Kidney (tissue), 14 donors: ENCODE data around the gene IL5RA. TPM values are rescaled to one million over a fixed set of nuclear protein-coding genes. Genes with fewer than 3 reads are reported as not detected.

Experiments used
- DNase-seq, 5 donors: peaks; one replicate each; pipeline ENCODE4 v3.0.0-alpha.2; 2013 to 2020
- FAIRE-seq: peaks from 2 replicates; lab custom pipeline; 2012; peaks lifted over from hg19 to GRCh38; lab: Jason Lieb, UNC
- H3K27ac ChIP-seq, 2 donors: one replicate each; pipeline ENCODE4 v1.7.0; 2013; ENCODE audit warnings: low read depth in 2 of 2, low read length in 2 of 2, inconsistent platforms in 1 of 2
- H3K27me3 ChIP-seq: one replicate; pipeline ENCODE4 v1.7.1; 2013; ENCODE audit warnings: low read length, inconsistent platforms; ENCODE audit not compliant: control insufficient read depth, insufficient read depth
- H3K36me3 ChIP-seq, 3 donors: one replicate each; pipeline versions ENCODE4 v1.7.0 to v1.7.1; 2013; ENCODE audit warnings: low read length in 3 of 3, control low read depth in 1 of 3, inconsistent platforms in 1 of 3; ENCODE audit not compliant: insufficient read depth in 3 of 3, control insufficient read depth in 2 of 3
- H3K4me1 ChIP-seq, 3 donors: one replicate each; pipeline versions ENCODE4 v1.7.0 to v1.7.1; 2013; ENCODE audit warnings: low read length in 3 of 3, inconsistent platforms in 1 of 3, low read depth in 1 of 3; ENCODE audit not compliant: control insufficient read depth in 2 of 3, insufficient read depth in 2 of 3
- H3K4me3 ChIP-seq, 3 donors: one replicate each; pipeline versions ENCODE4 v1.7.0 to v1.8.1; 2013; ENCODE audit warnings: low read length in 3 of 3, control low read depth in 1 of 3, inconsistent platforms in 1 of 3
- H3K9ac ChIP-seq, 3 donors: one replicate each; pipeline versions ENCODE4 v1.7.0 to v1.7.1; 2013; ENCODE audit warnings: low read length in 3 of 3, control low read depth in 1 of 3, inconsistent platforms in 1 of 3
- H3K9me3 ChIP-seq, 3 donors: one replicate each; pipeline versions ENCODE4 v1.7.0 to v1.7.1; 2013; ENCODE audit warnings: low read length in 3 of 3, control low read depth in 1 of 3, inconsistent platforms in 1 of 3; ENCODE audit not compliant: control insufficient read depth in 2 of 3, insufficient read depth in 1 of 3
- CTCF ChIP-seq: IDR thresholded peaks from 3 replicates; pipeline ENCODE4 v1.5.1; 2012; ENCODE audit warnings: mild to moderate bottlenecking, moderate library complexity, borderline replicate concordance; ENCODE audit not compliant: insufficient read depth; ENCODE audit errors: extremely low read depth
- intact Hi-C: fragments of 100-400 bp; cut with DNase I; formaldehyde crosslinking; loops from one replicate; pipeline ENCODE4 v1.11.1; 2022
- polyA plus RNA-seq: library from polyadenylated mRNA; stranded (reverse); fragments of 350-450 nt; fragmentation: Illumina TruSeq; extraction: RNeasy Lipid Tissue Mini Kit (QIAGEN cat#74804); gene quantifications from one replicate; pipeline ENCODE4 v1.2.3, GENCODE V29; 2014; ENCODE audit warnings: low read depth, low replicate concordance; ENCODE audit not compliant: insufficient read depth
- total RNA-seq: library from RNA; stranded (reverse); fragmentation: NEBNext Ultra II Directional; extraction: Animal tissue kit (Norgen Biotek cat#: 25700); gene quantifications from one replicate; pipeline ENCODE4 v1.2.1, GENCODE V29; 2021
- donor health status: control.
- donor health status: control.
- donor health status: control.
- donor health status: control.
- donor health status: control.
- donor health status: DM: yes; HTN: yes; CAD: no.
- donor health status: Normal renal cell carcinoma (clear cell type).

Gene IL5RA
- total and polyA plus RNA-seq, 2 donors from 2014 or later = 0.22 to 1.1 TPM

- H3K36me3 ChIP-seq = no peaks in the 10 kb centered on the region
- no peak overlapping the region for H3K4me3 ChIP-seq
- TF ChIP-seq CTCF = no peak
- FAIRE-seq (no peak), DNase-seq (no peak)
- intact Hi-C loops = no loop called here
- no peaks in the 10 kb centered on the region for H3K4me1 ChIP-seq
- no peak overlapping the region for H3K27ac ChIP-seq
- H3K27me3 ChIP-seq = no peaks in the 10 kb centered on the region
- no peak overlapping the region for H3K9ac ChIP-seq
- H3K9me3 ChIP-seq = no peaks in the 10 kb centered on the region
Observed at GRCh38 chr3:3081381-3082233, 28.6 kb downstream of the IL5RA start.

GRCh38 chr3:3080309-3080708, 29.9 kb downstream of the IL5RA start:
- no peaks in the 10 kb centered on the region for H3K4me1 ChIP-seq
- no peak for FAIRE-seq
- no peak overlapping the region for H3K9ac ChIP-seq
- no peaks in the 10 kb centered on the region for H3K27me3 ChIP-seq
- intact Hi-C loops = no loop called here
- H3K27ac ChIP-seq = no peak overlapping the region
- DNase-seq = no peak
- no peak overlapping the region for H3K4me3 ChIP-seq
- TF ChIP-seq CTCF = no peak
- no peaks in the 10 kb centered on the region for H3K9me3 ChIP-seq
- no peaks in the 10 kb centered on the region for H3K36me3 ChIP-seq

- H3K36me3 ChIP-seq = no peaks in the 10 kb centered on the region
- no peak overlapping the region for H3K9ac ChIP-seq
- FAIRE-seq = no peak
Observed at GRCh38 chr3:3074551-3075257, 35.5 kb downstream of the IL5RA start.

More at GRCh38 chr3:3074551-3075257, 35.5 kb downstream of the IL5RA start:
- Histone ChIP-seq H3K4me1 (no peaks in the 10 kb centered on the region), H3K9me3 (no peaks in the 10 kb centered on the region), H3K27ac (no peak overlapping the region), H3K4me3 (no peak overlapping the region), H3K27me3 (no peaks in the 10 kb centered on the region)
- no peak for TF ChIP-seq CTCF
- intact Hi-C loops = no loop called here
- no peak for DNase-seq
